T-helper 22 cell (primary cell): ENCODE data around the gene ARHGAP5.
A peak's percentile ranks its signal among the peaks of the same experiment; 100 is the strongest.

Source experiments
- DNase-seq: peaks from one replicate; pipeline ENCODE4 v3.0.0-alpha.2; 2020; ENCODE audit warnings: low read depth

Gene ARHGAP5

GRCh38 chr14:32076278-32077080 lies 625 bp upstream of the ARHGAP5 start:
- DNase-seq = peak; percentile 73

GRCh38 chr14:32078023-32078857 lies 1.1 kb downstream of the ARHGAP5 start:
- no peak for DNase-seq

GRCh38 chr14:32078858-32079216 lies 1.7 kb downstream of the ARHGAP5 start:
- DNase-seq = no peak

- no peak for DNase-seq
These were observed 2.2 kb downstream of the ARHGAP5 start for GRCh38 chr14:32079264-32079663.

GRCh38 chr14:32080001-32080510 lies 3.0 kb downstream of the ARHGAP5 start:
- DNase-seq = no peak

GRCh38 chr14:32081901-32082300 lies 4.8 kb downstream of the ARHGAP5 start:
- DNase-seq = no peak

- DNase-seq = no peak
These were observed 6.2 kb downstream of the ARHGAP5 start for GRCh38 chr14:32083315-32083624.

- DNase-seq = no peak
These were observed 6.7 kb downstream of the ARHGAP5 start for GRCh38 chr14:32083789-32084188.

- DNase-seq = no peak
These were observed 8.2 kb downstream of the ARHGAP5 start for GRCh38 chr14:32085182-32085844.

GRCh38 chr14:32085845-32086383 lies 8.8 kb downstream of the ARHGAP5 start:
- DNase-seq = no peak

- no peak for DNase-seq
These were observed 10.2 kb downstream of the ARHGAP5 start for GRCh38 chr14:32087173-32087861.

- no peak for DNase-seq
These were observed 10.8 kb downstream of the ARHGAP5 start for GRCh38 chr14:32087907-32088306.

- no peak for DNase-seq
These were observed 13.6 kb downstream of the ARHGAP5 start for GRCh38 chr14:32090686-32091085.

GRCh38 chr14:32099473-32099872 lies 22.4 kb downstream of the ARHGAP5 start:
- no peak for DNase-seq

- no peak for DNase-seq
These were observed 23.1 kb downstream of the ARHGAP5 start for GRCh38 chr14:32100175-32100574.

- DNase-seq = no peak
These were observed 25.2 kb downstream of the ARHGAP5 start for GRCh38 chr14:32102152-32102787.

- no peak for DNase-seq
These were observed 25.9 kb downstream of the ARHGAP5 start for GRCh38 chr14:32102968-32103367.

GRCh38 chr14:32104308-32104707 lies 27.2 kb downstream of the ARHGAP5 start:
- no peak for DNase-seq

GRCh38 chr14:32104803-32105202 lies 27.7 kb downstream of the ARHGAP5 start:
- no peak for DNase-seq

GRCh38 chr14:32109676-32110547 lies 32.8 kb downstream of the ARHGAP5 start:
- no peak for DNase-seq
